ENCODE data around the gene SYVN1. TPM values are rescaled to one million over a fixed set of nuclear protein-coding genes. Genes with fewer than 3 reads are reported as not detected.
"Not testable (repeated sequence)": the region's sequence is repeated elsewhere in the genome, so short reads cannot be mapped to it uniquely, and the experiment has no call there.

SYVN1 gene
- total RNA-seq (10 to 100 TPM; 28.5 to 40.7 (median 32.8) TPM), polyA plus RNA-seq (17.4 TPM)
- long read RNA-seq, donor 1, partial matches to known transcripts = 7 of 12 reads
- long read RNA-seq, donor 1, other reads (novel, unspliced or antisense) = 2 of 12 reads
- long read RNA-seq, donor 2, partial matches to known transcripts = 1 of 3 reads
- long read RNA-seq, donor 2, other reads (novel, unspliced or antisense) = 1 of 3 reads
- long read RNA-seq, donor 3, partial matches to known transcripts = 7 of 7 reads
- long read RNA-seq, donor 3, other reads (novel, unspliced or antisense) = 0 of 7 reads
- long read RNA-seq, donor 4, partial matches to known transcripts = 6 of 10 reads
- long read RNA-seq, donor 4, other reads (novel, unspliced or antisense) = 3 of 10 reads

DNA sequence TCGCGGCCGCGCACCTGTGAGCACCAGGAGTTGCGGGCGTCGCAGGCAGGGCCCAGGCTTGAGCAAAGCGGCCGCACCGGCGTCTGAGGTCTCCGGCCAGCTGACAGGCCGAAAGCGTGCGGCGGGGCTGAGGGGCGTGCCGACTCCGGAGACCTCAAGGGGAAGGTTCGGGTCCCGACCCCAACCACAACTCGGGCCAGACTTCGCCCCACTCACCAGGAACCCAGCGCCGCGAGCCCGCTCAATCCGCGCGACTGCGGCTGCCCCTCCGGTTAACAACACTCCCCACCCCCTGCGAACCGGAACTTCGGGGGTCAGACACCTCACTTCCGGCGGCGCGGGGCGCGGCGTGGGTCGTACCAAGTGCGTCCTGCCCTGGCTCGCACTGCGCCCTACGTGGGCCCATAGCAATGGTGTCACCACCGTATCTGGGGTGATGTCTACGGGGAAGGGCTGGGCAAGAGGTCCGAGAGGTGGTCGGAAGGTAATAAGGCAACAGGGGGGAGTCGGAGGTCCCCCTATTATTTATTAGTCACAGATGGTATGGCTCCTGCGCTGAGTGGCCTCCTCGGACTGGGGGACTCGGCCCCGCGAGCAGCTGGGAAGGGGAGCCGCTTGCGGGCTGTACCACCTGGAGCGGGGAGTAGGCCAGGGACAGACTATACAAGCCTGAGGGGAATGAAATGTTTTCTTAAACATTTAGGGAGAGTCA is at the start of gene SYVN1:
Gene SYVN1, minus strand, starts transcription at position 280 of the 712 bp plus-strand sequence. CDS start 918 bp downstream, outside the sequence.
- Histone ChIP-seq H3K4me1 (ENCODE audit: control insufficient read depth, insufficient read depth, low read length) (peaks cover 6% of the 10 kb centered on the region), H3K27ac (ENCODE audit: low read length) (peak within 1 kb of the TSS; percentile 88), H3K4me3 (ENCODE audit: low read length) (peak within 1 kb of the TSS; percentile 66), H3K27me3 (ENCODE audit: control insufficient read depth, insufficient read depth) (no peaks in the 10 kb centered on the region), H3K9me3 (ENCODE audit: control insufficient read depth, low read length) (no peaks in the 10 kb centered on the region)
- DNase-seq (peak; percentile 91 to 96 (median 96)), ATAC-seq (peak; percentile 93 to 94)
- intact Hi-C loops (cut with DNase I) = loop anchor here in 2 of 4 donors (2.0 to 10.0 kb wide), 2 partner anchors 46 to 320 kb away; partner anchors contain the start of genes CAPN1 (in 1 of the 2) and MEN1 (in 1 of the 2)
- WGBS = under 1% methylated on average over 60 of the region's 60 CpGs

DNA sequence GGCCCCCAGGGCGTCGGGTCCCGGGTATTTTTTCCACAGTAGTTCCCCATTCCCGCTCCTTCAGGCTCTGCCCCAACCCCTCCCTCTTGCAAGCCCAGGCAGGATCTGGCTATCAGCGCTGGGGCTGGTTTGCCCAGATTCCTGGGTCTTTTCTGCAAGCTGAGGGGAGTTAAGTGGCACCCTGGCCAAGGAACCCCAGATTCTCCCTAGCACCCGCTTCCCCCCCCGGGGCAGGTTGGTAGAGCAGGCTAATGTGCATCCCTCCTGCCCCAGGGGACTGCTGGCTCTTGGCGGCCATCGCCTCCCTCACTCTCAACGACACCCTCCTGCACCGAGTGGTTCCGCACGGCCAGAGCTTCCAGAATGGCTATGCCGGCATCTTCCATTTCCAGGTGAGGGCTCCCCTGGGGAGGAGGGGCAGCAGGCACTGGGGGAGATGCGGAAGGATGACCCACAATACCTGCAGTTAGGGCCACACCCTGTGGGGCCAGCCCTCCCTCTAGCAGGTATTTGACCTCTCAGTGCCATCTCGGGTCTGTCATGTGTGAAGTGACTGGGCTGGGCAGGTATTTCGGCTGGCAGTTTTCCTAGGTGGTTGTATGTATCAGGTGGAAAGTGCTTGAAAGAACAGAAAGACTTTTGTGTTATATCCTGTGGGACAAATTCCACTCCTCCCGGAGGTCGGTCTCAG is 49.0 kb upstream of the SYVN1 start:
- peak in 1 of 3 donors; percentile 64 for DNase-seq
- no peaks in the 10 kb centered on the region for H3K9me3 ChIP-seq (ENCODE audit: control insufficient read depth, low read length)
- H3K4me3 ChIP-seq (ENCODE audit: low read length) = no peak overlapping the region
- ATAC-seq = no peak
- intact Hi-C loops (cut with DNase I) = no loop called here
- H3K27ac ChIP-seq (ENCODE audit: low read length) = no peak overlapping the region
- H3K4me1 ChIP-seq (ENCODE audit: control insufficient read depth, insufficient read depth, low read length) = no peaks in the 10 kb centered on the region
- 82% methylated on average over 19 of the region's 19 CpGs for WGBS
- no peaks in the 10 kb centered on the region for H3K27me3 ChIP-seq (ENCODE audit: control insufficient read depth, insufficient read depth)

DNA sequence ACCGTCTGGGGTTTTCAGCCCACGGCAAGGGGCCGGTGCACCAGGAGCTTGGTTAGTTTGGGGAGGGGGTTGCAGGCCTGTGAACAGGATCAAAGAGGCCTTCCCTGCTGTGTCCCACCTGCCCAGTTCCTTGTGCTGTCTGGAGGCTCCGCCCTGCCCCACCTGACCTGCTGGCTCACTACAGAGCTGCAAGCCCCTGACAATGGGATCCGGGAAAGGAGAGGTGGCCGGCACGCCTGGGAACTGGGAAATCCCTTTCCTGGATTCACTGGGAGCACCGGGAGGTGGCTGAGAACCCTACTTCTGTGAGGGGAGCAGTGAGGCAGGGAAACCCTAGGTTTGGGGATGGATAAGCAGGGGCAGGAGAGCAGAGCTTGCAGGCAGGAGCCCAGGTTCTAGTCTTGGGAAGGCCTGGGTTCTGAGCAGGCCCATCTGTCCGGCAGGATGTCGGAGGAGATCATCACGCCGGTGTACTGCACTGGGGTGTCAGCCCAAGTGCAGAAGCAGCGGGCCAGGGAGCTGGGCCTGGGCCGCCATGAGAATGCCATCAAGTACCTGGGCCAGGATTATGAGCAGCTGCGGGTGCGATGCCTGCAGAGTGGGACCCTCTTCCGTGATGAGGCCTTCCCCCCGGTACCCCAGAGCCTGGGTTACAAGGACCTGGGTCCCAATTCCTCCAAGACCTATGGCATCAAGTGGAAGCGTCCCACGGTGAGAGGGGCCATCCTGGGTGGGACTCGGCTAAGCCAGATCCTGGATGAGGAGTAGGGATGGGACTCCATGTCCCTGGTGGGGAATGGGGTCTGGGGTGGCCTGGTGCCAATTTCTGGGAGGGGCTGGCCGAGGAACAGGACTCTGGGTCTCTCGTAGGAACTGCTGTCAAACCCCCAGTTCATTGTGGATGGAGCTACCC is 48.2 kb upstream of the SYVN1 start:
- Histone ChIP-seq H3K27me3 (ENCODE audit: control insufficient read depth, insufficient read depth) (no peaks in the 10 kb centered on the region), H3K4me3 (ENCODE audit: low read length) (peak overlapping the region; percentile 85), H3K9me3 (ENCODE audit: control insufficient read depth, low read length) (no peaks in the 10 kb centered on the region), H3K4me1 (ENCODE audit: control insufficient read depth, insufficient read depth, low read length) (no peaks in the 10 kb centered on the region), H3K27ac (ENCODE audit: low read length) (peak overlapping the region; percentile 69)
- ATAC-seq (peak; percentile 36 to 51), DNase-seq (peak in 2 of 3 donors; percentile 72 to 73)
- WGBS = 39% methylated on average over 23 of the region's 23 CpGs
- intact Hi-C loops (cut with DNase I) = no loop called here

DNA sequence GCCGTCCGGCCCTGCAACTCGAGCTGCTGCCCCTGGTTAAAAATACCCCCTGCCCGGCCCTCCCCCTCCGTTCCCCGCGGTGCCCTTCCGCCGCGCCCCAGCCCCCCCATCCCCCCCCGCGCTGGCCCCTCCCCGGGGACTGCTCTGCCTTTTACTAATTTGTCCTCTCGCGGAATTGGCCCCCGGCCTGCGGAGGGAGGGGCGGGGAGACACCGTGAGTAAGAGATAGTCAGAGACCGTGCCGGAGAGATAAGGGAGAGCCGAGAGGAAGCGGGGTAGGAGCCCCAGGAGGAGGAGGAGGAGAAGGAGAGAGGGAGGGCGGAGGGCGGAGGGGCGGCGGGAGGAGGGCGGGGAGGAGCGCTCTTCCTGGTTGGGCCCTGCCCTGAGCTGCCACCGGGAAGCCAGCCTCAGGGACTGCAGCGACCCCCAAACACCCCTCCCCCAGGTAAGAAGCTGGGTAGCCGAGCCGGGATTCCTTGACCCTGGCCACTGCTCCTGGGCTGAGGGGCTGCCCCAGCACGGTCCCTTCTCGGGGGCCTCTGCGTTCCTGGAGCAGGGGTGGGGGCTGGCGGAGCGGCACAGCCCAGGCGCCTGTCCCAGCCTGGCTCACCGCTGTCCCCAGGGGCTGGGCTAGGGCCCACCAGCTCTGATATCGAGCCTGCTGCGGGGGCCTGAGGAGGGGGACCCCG is 47.4 kb upstream of the SYVN1 start, which contains the start of gene CAPN1:
Gene CAPN1, plus strand, starts transcription at position 360 of the 689 bp plus-strand sequence. CDS start 774 bp downstream, outside the sequence.
- peak; percentile 87 to 88 for ATAC-seq
- H3K4me3 ChIP-seq (ENCODE audit: low read length) = peak within 1 kb of the TSS; percentile 85
- peak; percentile 91 to 94 (median 93) for DNase-seq
- intact Hi-C loops (cut with DNase I) = loop anchor here in 1 of 4 donors (2.0 kb wide), 1 partner anchor 47 kb away; the partner anchor contains the start of gene SYVN1
- 1% methylated on average over 43 of the region's 43 CpGs for WGBS
- H3K4me1 ChIP-seq (ENCODE audit: control insufficient read depth, insufficient read depth, low read length) = no peaks in the 10 kb centered on the region
- H3K27me3 ChIP-seq (ENCODE audit: control insufficient read depth, insufficient read depth) = no peaks in the 10 kb centered on the region
- no peaks in the 10 kb centered on the region for H3K9me3 ChIP-seq (ENCODE audit: control insufficient read depth, low read length)
- H3K27ac ChIP-seq (ENCODE audit: low read length) = peak within 1 kb of the TSS; percentile 76

DNA sequence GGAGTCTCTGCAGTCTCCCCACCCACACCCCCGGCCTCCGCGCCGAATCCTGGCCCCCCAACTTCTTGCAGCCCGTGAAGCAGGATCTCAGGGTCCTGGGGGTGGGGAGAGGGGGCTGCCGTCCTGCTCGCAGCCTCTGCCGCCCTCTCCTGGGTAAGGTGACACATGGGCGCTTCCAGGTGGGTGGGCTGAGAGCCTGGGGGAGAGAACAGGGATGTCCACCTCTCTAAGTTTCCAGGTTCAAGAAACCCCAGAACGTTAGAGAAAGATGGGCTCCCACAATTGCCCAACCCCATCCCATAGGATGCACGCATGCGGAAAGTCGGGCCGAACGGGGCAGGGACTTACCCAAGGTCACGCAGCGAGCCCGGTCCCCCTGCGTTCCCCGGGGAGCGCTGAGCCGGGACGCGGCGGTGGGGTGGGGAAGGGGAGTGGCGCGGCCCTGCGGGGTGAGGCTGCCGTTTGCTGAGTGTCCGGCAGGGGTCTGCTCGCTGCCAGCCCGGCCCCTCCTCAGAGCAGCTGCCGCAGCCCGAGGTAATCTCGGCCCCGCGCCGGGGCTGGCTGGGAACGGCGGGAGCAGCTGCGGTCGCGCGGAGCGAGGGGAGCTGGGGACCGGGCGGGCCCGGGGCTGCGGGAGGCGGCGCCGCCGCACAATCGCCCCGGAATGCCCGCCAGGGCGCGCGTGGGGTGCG is 46.7 kb upstream of the SYVN1 start:
- intact Hi-C loops (cut with DNase I) = loop anchor here in 1 of 4 donors (2.0 kb wide), 1 partner anchor 46 kb away; the partner anchor contains the start of gene SYVN1
- peak; percentile 72 to 90 (median 86) for DNase-seq

DNA sequence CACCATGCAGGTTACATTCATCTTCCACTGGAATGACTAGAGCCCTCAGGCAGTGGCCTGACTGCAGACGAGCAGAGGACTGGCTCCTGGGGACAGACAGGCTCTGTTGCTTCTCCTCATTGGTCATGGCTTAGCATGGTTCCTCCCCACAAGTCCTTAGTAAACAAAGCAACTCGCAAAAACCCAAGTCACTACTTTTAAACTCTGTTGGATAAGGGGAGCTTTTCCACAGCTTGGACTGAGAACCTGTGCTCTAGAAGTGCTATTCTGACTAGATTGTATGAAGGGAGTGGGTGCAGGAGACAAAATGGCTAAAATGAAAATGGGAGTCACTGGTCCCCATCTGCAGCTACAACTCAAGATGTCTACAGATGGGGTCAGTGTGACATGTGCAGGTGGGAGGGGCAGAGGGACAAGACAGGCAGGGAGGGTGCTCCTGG is 40.3 kb upstream of the SYVN1 start:
- DNase-seq; intact Hi-C loops (cut with DNase I); H3K9me3 ChIP-seq (ENCODE audit: control insufficient read depth, low read length); H3K27ac ChIP-seq (ENCODE audit: low read length); H3K4me1 ChIP-seq (ENCODE audit: control insufficient read depth, insufficient read depth, low read length); H3K27me3 ChIP-seq (ENCODE audit: control insufficient read depth, insufficient read depth); ATAC-seq; H3K4me3 ChIP-seq (ENCODE audit: low read length): not testable (repeated sequence)
- 57% methylated on average over 2 of the region's 2 CpGs for WGBS

More for the DNA sequence above, 46.7 kb upstream of the SYVN1 start:
- under 1% methylated on average over 60 of the region's 60 CpGs for WGBS
- Histone ChIP-seq H3K4me3 (ENCODE audit: low read length) (peak overlapping the region; percentile 85), H3K27ac (ENCODE audit: low read length) (peak overlapping the region; percentile 76), H3K27me3 (ENCODE audit: control insufficient read depth, insufficient read depth) (no peaks in the 10 kb centered on the region), H3K4me1 (ENCODE audit: control insufficient read depth, insufficient read depth, low read length) (no peaks in the 10 kb centered on the region), H3K9me3 (ENCODE audit: control insufficient read depth, low read length) (no peaks in the 10 kb centered on the region)
- ATAC-seq = peak; percentile 67 to 68

DNA sequence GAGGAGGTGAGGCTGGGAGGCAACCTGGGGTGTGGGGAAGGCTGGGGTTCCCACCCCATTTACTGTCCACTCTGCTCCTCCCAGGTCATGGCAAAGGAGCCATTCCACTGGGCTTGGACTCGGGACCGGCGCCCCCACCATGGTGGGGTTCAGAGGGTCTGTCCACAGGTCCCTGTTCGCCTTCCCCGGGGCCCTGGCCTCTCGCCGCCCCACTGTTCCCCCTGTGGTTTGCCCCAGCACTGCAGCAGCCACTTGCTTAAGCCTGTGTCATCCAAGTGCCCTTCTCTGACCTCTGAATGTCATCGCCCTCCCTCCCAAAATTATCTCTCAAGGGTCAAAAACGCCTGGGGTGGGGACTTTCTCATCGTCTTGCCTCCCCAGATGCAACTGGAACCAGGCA is 38.3 kb upstream of the SYVN1 start:
- H3K27ac ChIP-seq (ENCODE audit: low read length) = no peak overlapping the region
- peak; percentile 11 to 29 for ATAC-seq
- H3K4me3 ChIP-seq (ENCODE audit: low read length) = no peak overlapping the region
- WGBS = 80% methylated on average over 10 of the region's 10 CpGs
- no peaks in the 10 kb centered on the region for H3K9me3 ChIP-seq (ENCODE audit: control insufficient read depth, low read length)
- no peaks in the 10 kb centered on the region for H3K27me3 ChIP-seq (ENCODE audit: control insufficient read depth, insufficient read depth)
- no peak for DNase-seq
- intact Hi-C loops (cut with DNase I) = no loop called here
- H3K4me1 ChIP-seq (ENCODE audit: control insufficient read depth, insufficient read depth, low read length) = no peaks in the 10 kb centered on the region

DNA sequence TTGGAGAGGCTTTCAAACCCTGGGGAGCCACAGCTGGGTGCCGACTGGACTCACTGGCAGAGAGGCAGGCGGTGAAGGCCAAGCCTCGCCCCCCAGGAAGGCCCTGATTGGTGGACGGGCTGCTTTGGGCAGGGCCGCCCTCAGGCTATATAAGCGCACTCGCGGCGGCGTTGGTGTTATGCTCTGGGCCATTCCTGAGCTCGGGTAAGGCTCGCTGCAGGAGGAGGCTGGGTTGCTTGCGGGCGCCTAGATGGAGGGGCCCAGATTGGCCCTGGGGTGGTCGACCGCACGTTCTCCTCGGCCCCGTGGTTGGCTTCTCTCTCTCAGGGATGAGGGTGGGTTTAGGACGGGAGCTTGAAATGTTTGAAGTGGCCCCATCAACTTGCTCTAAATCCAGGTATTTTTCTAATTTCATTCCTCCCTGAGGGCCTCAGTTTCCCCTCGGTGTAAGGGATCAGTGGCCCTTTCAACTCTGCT is 35.8 kb upstream of the SYVN1 start, which contains the start of gene SPDYC:
Gene SPDYC, plus strand, starts transcription at position 176 of the 477 bp plus-strand sequence. CDS start 1,125 bp downstream, outside the sequence.
- H3K27ac ChIP-seq (ENCODE audit: low read length) = no peak within 1 kb of the TSS
- intact Hi-C loops (cut with DNase I) = no loop called here
- no peak within 1 kb of the TSS for H3K4me3 ChIP-seq (ENCODE audit: low read length)
- ATAC-seq (peak in 1 of 2 donors; percentile 14), DNase-seq (peak in 1 of 3 donors; percentile 48)
- no peaks in the 10 kb centered on the region for H3K4me1 ChIP-seq (ENCODE audit: control insufficient read depth, insufficient read depth, low read length)
- H3K27me3 ChIP-seq (ENCODE audit: control insufficient read depth, insufficient read depth) = no peaks in the 10 kb centered on the region
- WGBS = 92% methylated on average over 21 of the region's 21 CpGs
- H3K9me3 ChIP-seq (ENCODE audit: control insufficient read depth, low read length) = no peaks in the 10 kb centered on the region

DNA sequence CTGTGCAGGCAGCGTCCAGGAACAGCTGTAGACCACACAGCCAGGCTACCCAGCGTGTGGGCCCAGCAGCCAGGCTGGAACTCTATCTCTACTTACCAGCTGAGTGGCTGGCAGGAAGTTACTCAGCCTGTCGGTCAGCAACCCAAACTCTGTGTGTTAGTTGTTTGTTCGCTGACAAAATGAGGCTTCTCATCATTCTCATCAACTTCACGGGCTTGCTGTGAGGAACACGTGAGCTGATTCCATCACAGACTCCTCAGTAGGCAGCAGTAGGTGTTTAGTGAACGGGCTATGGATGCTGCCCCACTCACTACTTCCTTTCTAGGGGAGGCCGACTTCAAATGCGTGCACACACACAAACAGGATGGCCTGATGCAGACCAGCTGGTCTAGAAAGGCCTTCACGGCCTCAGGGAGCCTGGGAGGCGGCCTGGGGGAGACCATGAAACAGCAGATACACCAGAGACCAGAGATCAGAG is 34.9 kb upstream of the SYVN1 start:
- intact Hi-C loops (cut with DNase I) = no loop called here
- Histone ChIP-seq H3K4me1 (ENCODE audit: control insufficient read depth, insufficient read depth, low read length) (no peaks in the 10 kb centered on the region), H3K27ac (ENCODE audit: low read length) (no peak overlapping the region), H3K9me3 (ENCODE audit: control insufficient read depth, low read length) (no peaks in the 10 kb centered on the region), H3K27me3 (ENCODE audit: control insufficient read depth, insufficient read depth) (no peaks in the 10 kb centered on the region), H3K4me3 (ENCODE audit: low read length) (no peak overlapping the region)
- 65% methylated on average over 11 of the region's 11 CpGs for WGBS
- DNase-seq = no peak
- no peak for ATAC-seq

Data from right cardiac atrium (tissue), 5 donors.